Smooth muscle cell (in vitro differentiated cells): ENCODE measurements around the gene CPB2. TPM values are rescaled to one million over a fixed set of nuclear protein-coding genes. Genes with fewer than 3 reads are reported as not detected.

Source experiments
- DNase-seq: peaks from one replicate; lab custom pipeline; 2025; ENCODE audit not compliant: unreplicated experiment; lab: John Stamatoyannopoulos, UW
- H2AFZ ChIP-seq: fragments of 200-600 bp; sonication (generic); 2 replicates; pipeline ENCODE4 v1.6.0; 2016; ENCODE audit warnings: antibody characterized with exemption, low read depth, mild to moderate bottlenecking
- H3F3A ChIP-seq: fragments of 200-600 bp; sonication (generic); 2 replicates; pipeline ENCODE4 v1.6.0; 2017; ENCODE audit warnings: antibody characterized with exemption, low read depth
- H3K27ac ChIP-seq: fragments of 200-600 bp; sonication (generic); 2 replicates; pipeline ENCODE4 v1.5.1; 2016; ENCODE audit warnings: low read depth, mild to moderate bottlenecking
- H3K27me3 ChIP-seq: fragments of 200-600 bp; sonication (generic); 2 replicates; pipeline ENCODE4 v1.6.1; 2016; ENCODE audit warnings: low read depth, mild to moderate bottlenecking
- H3K36me3 ChIP-seq: fragments of 200-600 bp; sonication (generic); 2 replicates; pipeline ENCODE4 v1.5.1; 2016; ENCODE audit warnings: low read depth
- H3K4me1 ChIP-seq: fragments of 200-600 bp; sonication (generic); 2 replicates; pipeline ENCODE4 v1.5.1; 2016; ENCODE audit warnings: low read depth
- H3K4me2 ChIP-seq: fragments of 200-600 bp; sonication (generic); 2 replicates; pipeline ENCODE4 v1.6.0; 2016; ENCODE audit warnings: mild to moderate bottlenecking
- H3K4me3 ChIP-seq: fragments of 200-600 bp; sonication (generic); 2 replicates; pipeline ENCODE4 v1.5.1; 2016; ENCODE audit warnings: mild to moderate bottlenecking
- H3K79me2 ChIP-seq: fragments of 200-600 bp; sonication (generic); 2 replicates; pipeline ENCODE4 v1.6.0; 2016; ENCODE audit warnings: low read depth, mild to moderate bottlenecking
- H3K9ac ChIP-seq: fragments of 200-600 bp; sonication (generic); 2 replicates; pipeline ENCODE4 v1.6.0; 2016; ENCODE audit warnings: low read depth
- H3K9me3 ChIP-seq: fragments of 200-600 bp; sonication (generic); replicated peaks from 2 replicates; pipeline ENCODE4 v1.5.1; 2016; ENCODE audit warnings: low read depth
- H4K20me1 ChIP-seq: fragments of 200-600 bp; sonication (generic); 2 replicates; pipeline ENCODE4 v1.6.0; 2016; ENCODE audit warnings: low read depth
- CTCF ChIP-seq: fragments of 200-600 bp; sonication (generic); IDR thresholded peaks from 2 replicates; pipeline ENCODE4 v1.5.1; 2017; ENCODE audit warnings: borderline replicate concordance, mild to moderate bottlenecking, antibody characterized with exemption; ENCODE audit not compliant: insufficient read depth, poor library complexity, severe bottlenecking
- WGBS: methylation state at CpG from one replicate; pipeline ENCODE4 v1.1.7; 2016; ENCODE audit warnings: low lambda C conversion rate; 5-methylcytosine and 5-hydroxymethylcytosine counted together
- polyA plus RNA-seq: library from polyadenylated mRNA; unstranded; fragments of >200 nt; fragmentation: Nextera tagmentation; extraction: Ambion mirVana; gene quantifications from 2 replicates; pipeline ENCODE4 v1.2.1, GENCODE V29; 2016
- total RNA-seq: library from RNA; depleted of rRNA; stranded (reverse); fragments of >200 nt; gene quantifications from 2 replicates; pipeline ENCODE4 v1.2.3, GENCODE V29; 2014

Gene CPB2
- total and polyA plus RNA-seq, 2 experiments from 2014 or later = 0.09 TPM; not detected in 1

GRCh38 chr13:46016216-46016615 lies 88.6 kb downstream of the CPB2 start:
- TF ChIP-seq CTCF = no peak
- no peaks in the 10 kb centered on the region for H3K79me2 ChIP-seq

GRCh38 chr13:46015366-46015765 lies 89.5 kb downstream of the CPB2 start:
- H2AFZ ChIP-seq = no peak overlapping the region
- WGBS = 92% methylated on average over 3 of the region's 3 CpGs

More at GRCh38 chr13:46016216-46016615, 88.6 kb downstream of the CPB2 start:
- no peak overlapping the region for H3K4me3 ChIP-seq
- no peak overlapping the region for H3K4me2 ChIP-seq
- H3K36me3 ChIP-seq = peaks cover 4% of the 10 kb centered on the region
- no peaks in the 10 kb centered on the region for H3K9me3 ChIP-seq
- H3K27ac ChIP-seq = no peak overlapping the region
- H4K20me1 ChIP-seq = peaks cover 20% of the 10 kb centered on the region
- no peak for DNase-seq
- no peaks in the 10 kb centered on the region for H3F3A ChIP-seq
- no peak overlapping the region for H2AFZ ChIP-seq
- no peaks in the 10 kb centered on the region for H3K27me3 ChIP-seq
- no peaks in the 10 kb centered on the region for H3K4me1 ChIP-seq
- no peak overlapping the region for H3K9ac ChIP-seq

GRCh38 chr13:46012404-46012803 lies 92.4 kb downstream of the CPB2 start:
- no peaks in the 10 kb centered on the region for H3K27me3 ChIP-seq
- H4K20me1 ChIP-seq = peaks cover 19% of the 10 kb centered on the region
- no peaks in the 10 kb centered on the region for H3K9me3 ChIP-seq
- peaks cover 17% of the 10 kb centered on the region for H3K36me3 ChIP-seq
- no peak overlapping the region for H3K27ac ChIP-seq
- no peaks in the 10 kb centered on the region for H3F3A ChIP-seq
- no peaks in the 10 kb centered on the region for H3K79me2 ChIP-seq
- DNase-seq = no peak
- H3K4me1 ChIP-seq = no peaks in the 10 kb centered on the region
- no peak overlapping the region for H3K4me2 ChIP-seq
- no peak overlapping the region for H2AFZ ChIP-seq
- H3K9ac ChIP-seq = no peak overlapping the region
- TF ChIP-seq CTCF = no peak
- H3K4me3 ChIP-seq = no peak overlapping the region

More at GRCh38 chr13:46015366-46015765, 89.5 kb downstream of the CPB2 start:
- H3K9me3 ChIP-seq = no peaks in the 10 kb centered on the region
- DNase-seq = no peak
- H3K27me3 ChIP-seq = no peaks in the 10 kb centered on the region
- no peak overlapping the region for H3K4me2 ChIP-seq
- H4K20me1 ChIP-seq = peaks cover 20% of the 10 kb centered on the region
- H3K79me2 ChIP-seq = no peaks in the 10 kb centered on the region
- H3K9ac ChIP-seq = no peak overlapping the region
- H3F3A ChIP-seq = no peaks in the 10 kb centered on the region
- TF ChIP-seq CTCF = no peak
- no peak overlapping the region for H3K4me3 ChIP-seq
- no peaks in the 10 kb centered on the region for H3K4me1 ChIP-seq
- H3K27ac ChIP-seq = no peak overlapping the region
- H3K36me3 ChIP-seq = peaks cover 4% of the 10 kb centered on the region

- H3K4me2 ChIP-seq = no peak overlapping the region
- no peaks in the 10 kb centered on the region for H3K9me3 ChIP-seq
- H3K27me3 ChIP-seq = no peaks in the 10 kb centered on the region
- no peak overlapping the region for H3K4me3 ChIP-seq
- peaks cover 22% of the 10 kb centered on the region for H3K36me3 ChIP-seq
- no peak overlapping the region for H3K27ac ChIP-seq
- WGBS = 89% methylated on average over 6 of the region's 6 CpGs
- no peaks in the 10 kb centered on the region for H3K79me2 ChIP-seq
- no peaks in the 10 kb centered on the region for H3F3A ChIP-seq
- H4K20me1 ChIP-seq = peaks cover 19% of the 10 kb centered on the region
- no peak for DNase-seq
- no peak overlapping the region for H2AFZ ChIP-seq
- TF ChIP-seq CTCF = peak; percentile 35
- H3K9ac ChIP-seq = no peak overlapping the region
- no peaks in the 10 kb centered on the region for H3K4me1 ChIP-seq
Observed at GRCh38 chr13:46010148-46010547, 94.7 kb downstream of the CPB2 start.
